ENCODE results near the gene NUBP2. TPM values are rescaled to one million over a fixed set of nuclear protein-coding genes. Genes with fewer than 3 reads are reported as not detected.

NUBP2 gene
- total RNA-seq, 1 donor from 2014 or later: 114 TPM

DNA sequence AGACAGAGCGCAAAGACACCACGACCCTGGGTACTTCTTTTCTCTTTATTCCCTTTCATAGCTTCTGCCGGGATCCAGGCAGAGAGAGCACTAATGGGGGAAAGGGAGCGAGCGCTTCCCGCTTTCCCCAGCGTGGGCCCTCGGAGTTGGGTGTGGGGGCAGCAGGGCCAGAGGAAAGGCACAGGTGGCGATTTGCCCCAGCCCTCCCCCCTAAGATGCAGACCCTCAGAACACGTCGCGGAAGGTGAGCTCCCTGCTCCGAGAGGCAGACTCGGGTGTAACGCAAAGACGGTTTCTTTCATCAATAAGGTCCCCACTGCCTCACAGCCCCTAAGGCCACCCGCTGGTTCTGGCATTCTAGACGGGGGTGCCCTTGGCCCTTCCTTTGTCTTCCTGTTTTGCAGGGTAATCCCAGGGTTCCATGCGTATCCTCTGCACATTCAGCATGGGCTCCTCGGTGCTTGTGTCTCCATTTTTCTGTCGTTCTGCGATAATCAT is 10.8 kb upstream of the NUBP2 start:
- no peak for DNase-seq (ENCODE audit: extremely low read depth, low read depth, low spot score)

DNA sequence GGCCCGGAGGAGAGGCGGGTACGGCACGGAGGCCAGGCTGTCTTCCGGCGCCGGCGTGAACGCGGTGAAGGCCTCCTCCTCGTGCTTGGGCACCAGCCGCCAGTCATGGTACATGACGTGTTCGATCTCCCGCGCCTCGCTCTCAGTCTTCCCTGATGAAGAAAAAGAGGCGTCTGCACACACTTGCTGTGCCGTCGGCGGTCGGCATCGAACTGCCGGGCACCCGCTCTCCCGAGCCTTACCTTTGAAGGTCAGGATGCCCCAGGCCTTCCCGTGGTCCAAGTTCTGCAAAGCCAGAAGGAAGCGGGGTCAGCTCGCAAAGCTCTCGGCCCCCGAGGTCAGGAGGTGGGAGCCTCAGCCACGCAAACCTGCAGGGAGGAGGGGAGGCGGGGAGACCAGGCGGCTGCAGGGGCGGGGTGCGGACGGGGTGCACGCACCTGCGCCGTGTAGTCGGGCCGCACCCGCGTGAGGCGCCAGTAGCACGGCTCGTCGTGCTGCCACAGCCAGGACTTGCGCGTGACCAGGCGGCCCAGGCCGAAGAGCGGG is 10.3 kb upstream of the NUBP2 start, which contains the start of gene EME2:
TSS of gene EME2 (plus strand) at position 449 of the 546 bp plus-strand sequence. CDS start 418 bp downstream, outside the sequence.
- no peak for DNase-seq (ENCODE audit: extremely low read depth, low read depth, low spot score)

DNA sequence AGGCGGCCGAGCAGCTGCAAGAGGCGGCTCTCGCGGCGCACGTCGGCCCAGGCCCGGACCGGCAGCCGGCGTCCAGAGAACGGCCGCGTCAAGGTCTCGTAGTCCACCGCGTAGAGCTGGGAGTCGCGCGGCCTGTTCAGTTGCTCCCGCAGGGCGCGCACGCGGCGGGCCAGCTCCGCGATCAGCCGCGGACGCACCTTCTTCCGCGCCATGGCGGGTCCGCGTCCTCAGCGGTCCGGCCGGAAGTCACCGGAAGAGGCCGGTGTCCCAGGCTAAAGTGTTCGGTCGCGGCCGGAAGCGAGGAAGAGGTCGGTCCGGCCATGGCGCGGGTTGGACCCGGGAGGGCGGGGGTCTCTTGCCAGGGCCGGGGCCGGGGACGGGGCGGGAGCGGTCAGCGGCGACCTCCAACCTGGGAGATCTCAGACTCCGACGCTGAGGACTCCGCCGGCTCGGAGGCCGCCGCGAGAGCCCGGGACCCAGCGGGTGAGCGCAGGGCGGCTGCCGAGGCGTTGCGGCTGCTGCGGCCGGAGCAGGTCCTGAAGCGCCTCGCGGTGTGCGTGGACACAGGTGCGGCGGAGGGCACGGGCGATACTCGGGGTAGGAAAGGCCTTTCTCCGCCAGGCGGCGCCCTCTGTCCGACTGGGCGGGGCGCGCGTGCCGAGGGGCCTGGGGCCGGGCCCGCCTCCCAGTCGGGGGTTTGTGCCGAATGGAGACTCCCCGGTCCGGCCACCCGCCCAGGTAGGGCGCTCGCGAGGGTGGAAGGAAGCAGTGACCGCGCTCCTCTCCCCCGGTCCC is 9.7 kb upstream of the NUBP2 start, which contains the start of gene MRPS34:
TSS of gene MRPS34 (minus strand) at position 227 of the 795 bp plus-strand sequence. CDS start at position 212, 15 bp downstream.
- DNase-seq (ENCODE audit: extremely low read depth, low read depth, low spot score): no peak

DNA sequence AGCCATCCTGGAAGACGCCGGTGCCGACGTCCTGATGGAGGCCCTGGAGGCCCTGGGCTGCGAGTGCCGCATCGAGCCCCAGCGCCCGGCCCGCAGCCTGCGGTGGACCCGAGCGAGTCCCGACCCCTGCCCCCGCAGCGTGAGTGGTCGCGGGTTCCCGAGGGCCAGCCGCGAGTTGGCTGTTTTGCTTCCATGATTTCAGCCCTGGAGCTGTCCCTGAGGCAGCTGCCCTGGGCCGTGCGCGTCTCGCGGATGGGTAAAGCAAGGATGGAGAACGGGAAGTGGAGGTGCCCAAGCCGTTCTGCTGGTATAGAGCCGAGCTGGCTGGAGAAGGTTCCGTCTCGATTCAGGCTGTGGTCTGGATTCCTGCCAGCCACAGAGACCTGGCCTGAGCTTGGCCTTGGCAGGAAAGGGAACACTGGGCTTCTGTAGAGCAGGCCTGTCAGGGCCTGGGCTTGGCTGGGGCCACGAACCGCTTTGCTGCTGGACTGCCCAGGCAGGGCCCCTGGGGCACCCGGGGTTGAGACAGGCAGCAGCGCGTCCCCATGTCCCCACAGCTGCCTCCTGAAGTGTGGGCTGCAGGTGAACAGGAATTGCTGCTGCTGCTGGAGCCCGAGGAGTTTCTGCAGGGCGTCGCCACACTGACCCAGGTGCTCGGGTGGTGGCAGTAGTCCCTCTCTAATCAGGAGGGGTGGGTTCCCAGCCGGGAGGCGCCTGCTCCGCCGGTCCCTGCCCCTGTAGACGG is 8.9 kb upstream of the NUBP2 start:
- DNase-seq (ENCODE audit: extremely low read depth, low read depth, low spot score): no peak

DNA sequence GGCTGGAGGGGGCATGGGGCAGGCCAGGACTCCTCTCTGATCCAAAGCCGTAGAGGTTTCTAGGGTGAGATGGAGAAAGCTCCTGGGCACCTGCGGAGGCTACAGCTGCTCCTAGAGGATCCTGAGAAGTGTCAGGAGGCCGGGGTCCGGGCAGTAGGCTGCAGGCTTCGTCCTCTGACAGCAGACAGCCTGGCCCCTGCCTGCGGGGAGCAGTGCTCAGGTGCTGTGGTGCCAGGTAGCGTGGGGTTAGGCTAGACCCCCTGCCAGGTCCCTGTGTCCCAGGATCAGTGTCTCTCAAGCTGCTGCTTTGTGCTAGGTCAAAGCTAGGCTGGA is 8.3 kb upstream of the NUBP2 start:
- DNase-seq (ENCODE audit: extremely low read depth, low read depth, low spot score): no peak

DNA sequence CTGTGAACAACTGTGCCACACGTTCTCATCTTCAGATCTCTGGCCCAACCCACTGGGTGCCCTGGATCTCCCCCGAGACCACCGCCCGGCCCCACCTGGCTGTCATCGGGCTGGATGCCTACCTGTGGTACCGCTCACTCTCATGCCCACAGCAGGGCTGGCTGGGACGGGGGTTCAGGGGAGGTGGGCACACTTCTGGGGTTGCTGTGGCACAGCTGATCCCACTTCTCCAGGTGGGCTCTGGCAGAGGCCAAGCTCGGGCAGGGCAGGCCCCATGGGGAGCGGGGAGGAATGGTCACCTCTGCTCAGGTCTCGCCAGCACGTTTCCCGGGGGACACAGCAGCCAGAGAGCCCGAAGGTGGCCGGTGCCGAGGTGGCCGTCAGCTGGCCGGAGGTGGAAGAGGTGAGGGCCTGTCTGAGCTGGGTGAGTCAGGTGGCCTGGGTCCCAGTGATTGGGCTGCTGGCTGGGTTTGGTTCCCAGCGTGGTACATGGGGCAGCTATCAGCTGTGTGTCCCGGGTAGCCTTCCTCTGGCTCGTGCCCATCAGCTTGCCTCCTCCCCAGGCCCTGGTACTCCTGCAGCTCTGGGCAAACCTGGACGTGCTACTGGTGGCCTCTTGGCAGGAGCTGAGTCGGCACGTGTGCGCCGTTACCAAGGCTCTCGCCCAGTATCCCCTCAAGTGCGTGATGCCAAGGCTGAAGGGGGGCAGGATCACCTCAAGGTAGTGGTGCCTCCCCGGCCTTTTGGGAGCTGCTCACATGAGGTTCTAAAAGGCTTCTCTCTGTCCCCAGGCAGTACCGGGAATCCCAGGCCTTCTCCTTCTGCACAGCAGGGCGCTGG is 7.5 kb upstream of the NUBP2 start:
- no peak for DNase-seq (ENCODE audit: extremely low read depth, low read depth, low spot score)

DNA sequence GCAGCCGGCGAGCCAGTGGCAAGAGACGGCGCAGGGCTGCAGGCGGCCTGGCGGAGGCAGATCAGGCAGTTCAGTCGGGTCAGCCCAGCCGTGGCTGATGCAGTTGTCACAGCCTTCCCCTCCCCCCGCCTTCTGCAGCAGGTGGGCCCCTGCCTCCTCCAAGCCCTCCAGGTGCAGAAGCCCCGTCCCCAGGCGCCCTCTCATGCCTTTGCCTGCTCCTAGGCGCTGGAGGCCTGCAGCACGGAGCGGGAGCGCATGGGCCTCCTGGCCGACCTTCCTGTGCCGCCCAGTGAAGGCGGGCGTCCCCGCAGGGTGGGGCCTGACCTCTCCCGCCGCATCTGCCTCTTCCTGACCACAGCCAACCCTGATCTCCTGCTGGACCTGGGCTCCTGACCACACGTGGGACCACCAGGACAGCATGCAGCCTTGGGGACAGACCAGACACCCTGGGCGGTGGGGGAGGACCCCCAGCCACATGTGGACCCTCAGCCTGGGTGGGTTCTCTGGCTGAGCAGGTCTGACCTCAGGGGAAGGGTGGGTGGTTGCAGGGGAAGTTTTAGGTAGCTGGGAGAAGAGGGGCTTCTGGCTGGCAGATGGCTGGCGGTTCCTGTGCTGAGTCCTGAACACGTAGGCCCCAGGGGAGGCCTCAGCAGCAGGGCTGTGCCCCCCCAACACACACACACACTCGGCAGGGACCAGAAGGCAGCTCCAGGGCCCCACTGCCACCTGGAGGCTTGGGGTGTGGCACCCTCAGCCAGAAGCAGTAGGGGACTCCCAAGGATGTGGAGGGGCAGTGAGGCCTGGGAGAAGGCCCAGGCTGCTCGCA is 6.7 kb upstream of the NUBP2 start:
- no peak for DNase-seq (ENCODE audit: extremely low read depth, low read depth, low spot score)

DNA sequence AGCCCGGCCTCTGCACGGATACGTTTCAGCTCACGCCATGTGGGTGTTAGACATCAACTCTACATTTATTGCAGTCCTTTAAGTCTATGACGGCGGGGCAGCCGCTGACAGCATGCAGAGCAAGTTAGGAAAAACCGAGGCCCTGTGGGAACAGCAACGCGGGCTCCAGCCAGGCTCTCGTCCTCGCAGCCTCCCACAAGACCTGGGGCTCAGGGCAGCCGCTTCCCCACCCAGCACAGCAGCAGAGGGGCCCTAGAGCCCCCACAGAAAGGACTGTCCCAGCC is 6.1 kb upstream of the NUBP2 start:
- no peak for DNase-seq (ENCODE audit: extremely low read depth, low read depth, low spot score)

DNA sequence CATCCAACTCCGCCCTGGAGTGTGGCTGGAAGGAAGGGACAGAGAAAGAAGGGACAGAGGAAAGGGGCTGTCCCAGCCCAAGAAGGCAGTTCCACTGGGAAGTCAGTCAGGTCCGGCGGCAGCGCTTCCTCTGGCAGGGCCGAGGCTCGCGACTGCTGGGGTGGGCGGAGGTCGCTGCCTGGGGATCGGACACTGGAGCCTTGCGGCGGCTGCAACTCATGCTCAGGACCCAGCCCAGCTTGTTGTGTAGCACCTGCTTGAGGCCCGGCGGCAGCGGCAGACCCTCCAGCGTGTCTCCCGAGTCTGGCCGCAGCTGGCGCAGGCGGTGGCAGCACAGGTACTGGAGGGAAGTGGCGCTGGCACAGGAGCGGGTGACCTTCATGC is 5.8 kb upstream of the NUBP2 start:
- no peak for DNase-seq (ENCODE audit: extremely low read depth, low read depth, low spot score)

DNA sequence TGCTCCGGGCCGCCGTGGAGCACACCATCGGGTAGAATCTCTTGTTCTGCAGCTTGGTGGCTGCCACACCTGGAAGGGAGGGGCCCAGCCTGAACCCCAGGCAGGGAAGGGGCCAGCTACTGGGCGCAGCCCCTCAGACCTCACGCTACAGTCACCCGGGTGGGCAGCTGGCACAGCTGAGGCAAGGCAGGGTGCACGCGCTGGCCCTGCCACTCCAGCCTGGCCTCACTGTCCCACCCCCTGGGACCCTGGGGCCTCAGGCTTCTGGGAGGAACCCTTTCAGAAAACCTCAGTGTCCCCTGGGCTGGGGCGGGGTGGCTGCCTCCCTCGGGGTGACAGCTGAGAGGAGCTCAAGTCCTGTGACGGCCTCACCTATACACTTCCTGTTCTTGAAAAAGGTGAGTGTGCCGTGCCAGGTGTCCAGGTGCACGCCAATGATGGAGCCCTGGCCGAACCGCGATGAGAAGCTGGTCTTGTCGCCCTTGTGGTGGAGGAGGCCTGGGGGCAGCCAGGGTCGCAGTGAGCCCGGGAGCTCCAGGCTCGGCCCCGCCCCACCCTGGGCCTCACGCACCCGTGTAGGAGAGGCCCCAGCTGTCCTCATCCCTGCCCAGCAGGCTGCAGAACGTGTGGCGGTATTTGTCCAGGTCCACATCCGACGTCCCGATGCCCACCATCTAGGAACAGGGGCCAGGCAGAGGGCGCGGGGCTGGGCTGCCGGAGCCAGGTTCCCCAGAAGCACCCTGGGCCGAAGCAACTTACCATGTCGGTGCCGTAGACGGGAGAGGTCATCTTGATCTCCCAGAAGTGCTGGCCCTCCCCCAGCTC is 5.2 kb upstream of the NUBP2 start:
- no peak for DNase-seq (ENCODE audit: extremely low read depth, low read depth, low spot score)

DNA sequence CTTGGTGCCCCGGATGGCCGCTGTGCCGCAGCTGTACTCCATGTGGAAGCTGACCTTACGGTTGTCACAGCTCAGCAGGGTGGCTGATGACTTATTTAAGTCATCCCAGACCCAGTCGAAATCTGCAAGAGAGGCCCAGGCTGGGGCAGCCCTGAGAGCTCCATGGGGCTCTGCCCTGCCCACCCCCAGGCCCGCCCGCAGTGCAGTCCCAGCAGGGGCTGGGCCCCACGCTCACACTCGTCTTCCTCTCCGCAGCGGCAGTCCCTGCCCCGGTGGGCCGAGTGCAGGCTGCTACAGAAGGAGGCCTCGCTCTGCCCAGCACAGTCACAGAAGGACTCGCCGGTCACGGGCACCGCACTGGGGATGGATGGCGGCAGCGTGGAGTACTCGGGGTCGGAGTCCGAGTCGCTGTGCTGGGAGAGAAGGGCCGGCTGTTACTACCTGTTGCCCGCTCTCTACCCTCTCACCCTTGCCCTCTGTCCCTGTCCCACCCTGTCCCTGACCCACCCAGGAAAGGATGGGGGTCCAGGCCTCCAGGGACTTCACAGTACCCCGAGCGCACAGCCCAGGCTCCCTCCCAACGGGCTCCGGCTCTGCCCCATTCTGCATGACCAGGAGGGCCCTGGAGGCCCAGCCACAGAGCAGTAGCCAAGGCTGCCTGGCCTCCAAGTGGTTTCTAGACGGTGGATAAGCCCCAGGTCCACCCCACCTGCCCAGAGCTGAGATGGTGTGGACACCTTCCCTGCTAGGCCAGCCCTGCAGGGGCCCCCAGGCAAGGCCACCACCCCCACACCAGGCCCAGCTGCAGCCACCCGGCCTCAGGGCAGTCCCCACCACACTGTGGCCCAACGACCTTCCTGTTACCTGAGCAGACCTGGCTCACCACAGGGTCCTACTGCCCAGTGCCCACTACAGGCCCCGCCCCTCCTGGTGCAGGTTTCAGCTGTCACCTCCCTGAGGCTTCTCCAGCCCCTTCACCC is 4.3 kb upstream of the NUBP2 start:
- no peak for DNase-seq (ENCODE audit: extremely low read depth, low read depth, low spot score)

DNA sequence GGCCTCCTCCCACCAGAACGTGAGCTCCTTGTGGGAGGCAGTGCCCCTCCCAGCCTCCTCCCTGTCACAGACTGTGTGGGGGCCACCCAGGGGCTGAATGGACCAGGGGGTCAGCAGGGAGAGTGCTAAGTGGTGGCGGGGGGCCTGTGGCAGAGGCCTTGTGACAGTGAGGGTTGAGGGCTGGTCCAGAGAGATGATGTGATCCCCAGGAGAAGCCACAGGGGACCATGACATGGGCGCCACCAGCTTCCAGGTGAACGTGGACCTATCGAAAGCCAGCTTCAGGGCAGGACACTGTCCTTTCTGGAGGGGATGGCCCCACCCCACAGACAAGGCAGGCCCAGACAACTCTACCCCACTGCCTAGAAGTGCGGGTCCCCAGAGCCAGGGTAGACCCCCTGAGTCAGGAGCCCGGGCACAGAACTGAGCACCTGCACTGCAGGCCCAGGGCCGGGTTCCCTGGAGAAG is 3.5 kb upstream of the NUBP2 start:
- DNase-seq (ENCODE audit: extremely low read depth, low read depth, low spot score): no peak

DNA sequence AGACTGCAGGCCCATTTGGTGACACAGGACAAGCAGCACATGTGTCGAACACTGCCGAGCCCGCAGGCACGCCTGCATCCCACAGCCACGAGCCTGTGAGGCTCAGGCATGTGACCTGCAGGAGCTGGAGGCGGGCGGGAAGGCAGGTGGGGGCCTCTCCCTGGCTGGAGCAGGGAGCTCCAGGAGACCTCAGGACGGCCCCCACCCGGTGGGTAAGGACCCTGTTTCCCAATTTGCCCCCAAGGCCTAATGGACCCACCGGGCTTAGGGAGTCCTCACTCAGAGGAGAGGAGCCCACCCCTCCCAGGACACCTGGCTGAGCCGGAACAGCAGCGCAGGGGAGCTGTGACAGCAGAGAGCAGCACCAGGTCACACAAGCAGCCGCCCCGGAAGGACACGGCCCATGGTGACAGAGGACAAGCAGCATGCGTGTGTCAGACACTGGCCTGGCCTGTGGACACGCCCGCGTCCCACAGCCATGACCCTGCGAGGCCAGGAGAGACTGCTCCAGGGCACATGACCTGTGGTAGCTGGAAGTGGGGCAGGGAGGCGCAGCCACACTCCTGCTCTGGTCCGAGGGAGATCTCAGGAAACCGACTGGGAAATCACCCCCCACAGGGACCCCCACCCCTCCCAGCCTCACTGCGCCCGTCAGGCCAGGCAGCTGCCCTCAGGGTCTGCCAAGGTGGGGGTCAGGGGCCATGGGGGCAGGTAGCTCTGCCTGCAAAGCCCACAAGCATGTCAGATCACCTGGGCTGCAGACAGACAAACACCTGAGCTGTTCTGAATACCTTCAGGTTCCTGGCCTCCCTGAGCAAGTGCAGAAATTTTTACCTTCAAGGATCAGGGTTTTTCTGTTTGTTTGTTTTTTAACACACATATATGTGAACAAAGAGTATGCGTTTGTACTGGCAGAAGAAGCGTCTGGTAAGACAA is 2.8 kb upstream of the NUBP2 start:
- DNase-seq (ENCODE audit: extremely low read depth, low read depth, low spot score): no peak

DNA sequence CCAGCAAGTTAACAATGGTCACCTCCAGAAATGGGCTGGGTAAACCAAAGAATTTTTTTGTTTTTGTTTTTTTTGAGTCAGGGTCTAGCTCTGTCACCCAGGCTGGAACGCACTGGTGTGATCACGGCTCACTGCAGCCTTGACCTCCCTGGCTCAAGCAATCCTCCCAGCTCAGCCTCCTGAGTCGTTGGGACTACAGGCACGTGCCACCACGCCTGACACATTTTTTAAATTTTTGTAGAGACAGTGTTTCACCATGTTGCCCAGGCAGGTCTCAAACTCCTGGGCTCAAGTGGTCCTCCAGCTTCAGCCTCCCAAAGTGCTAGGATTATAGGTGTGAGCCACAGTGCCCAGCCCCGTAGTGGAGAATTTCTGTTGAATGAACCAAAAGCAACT is 2.1 kb upstream of the NUBP2 start:
- DNase-seq (ENCODE audit: extremely low read depth, low read depth, low spot score): no peak

DNA sequence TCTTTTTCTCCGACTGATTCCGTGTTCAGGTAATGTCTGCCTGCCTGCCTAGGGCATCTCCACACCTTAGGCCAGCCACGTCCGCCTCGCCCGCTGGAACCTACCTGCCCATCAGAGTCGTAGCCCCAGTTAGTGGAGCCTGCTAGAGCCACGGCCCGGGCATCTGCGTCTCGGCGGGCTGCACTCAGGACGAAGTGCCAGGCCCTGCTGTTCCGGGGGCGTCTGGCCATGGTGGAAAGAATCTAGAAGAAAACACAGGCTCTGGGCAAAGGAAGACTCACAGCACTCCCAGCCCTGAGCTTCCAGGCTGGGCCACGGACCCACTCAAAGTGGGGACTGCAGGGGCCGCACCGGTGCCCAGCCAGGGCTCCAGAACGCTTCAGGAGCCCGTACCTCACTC is 1.5 kb upstream of the NUBP2 start:
- DNase-seq (ENCODE audit: extremely low read depth, low read depth, low spot score): no peak

DNA sequence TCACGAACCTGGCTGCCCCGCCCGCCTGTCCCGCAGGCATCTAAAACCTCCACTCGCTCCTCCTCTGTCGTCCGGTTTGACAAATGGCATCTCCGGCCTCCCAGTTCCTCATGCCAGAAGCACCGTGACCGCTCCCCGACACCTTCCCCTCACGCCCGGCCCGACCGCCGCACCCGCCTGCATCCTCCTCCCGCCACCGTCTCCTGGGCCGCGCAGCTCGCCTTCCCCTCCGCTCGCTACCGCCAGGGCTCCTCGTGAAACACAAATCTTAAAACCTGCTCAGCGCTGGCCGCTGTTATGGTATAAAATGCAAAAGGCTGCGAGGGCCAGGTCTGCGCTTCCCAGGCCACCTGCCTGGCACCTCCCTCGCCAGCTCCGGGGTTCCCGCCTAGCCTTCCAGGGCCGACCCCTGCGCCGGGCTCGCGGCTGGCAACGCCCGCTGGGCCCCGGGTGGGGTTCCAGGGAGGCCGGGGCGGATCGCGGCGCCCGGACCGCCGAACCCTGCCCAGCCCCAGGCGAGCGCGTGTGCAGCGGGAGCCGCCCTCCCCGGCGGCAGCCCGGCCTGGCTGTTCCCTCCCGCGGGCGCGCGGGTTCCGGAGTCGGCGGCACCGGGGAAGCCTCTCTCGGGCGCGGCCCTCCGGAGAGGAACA is 877 bp upstream of the NUBP2 start:
- DNase-seq (ENCODE audit: extremely low read depth, low read depth, low spot score): no peak

Data from glomerular endothelial cell (primary cell).